OCI-LY7 (cell line): ENCODE measurements around the gene ZNF488.

Experiments
- EZH2phosphoT487 ChIP-seq: fragments of 200-600 bp; sonication (generic); IDR thresholded peaks from 2 replicates; pipeline ENCODE4 v1.6.1; 2018; ENCODE audit warnings: low read depth, borderline replicate concordance, mild to moderate bottlenecking, mixed run types, antibody characterized with exemption, low read length, moderate library complexity, mixed read lengths
- TF ChIP-seq, protein P1 (sequence below): fragments of 200-600 bp; sonication (generic); conservative IDR thresholded peaks from 2 replicates; pipeline ENCODE4 v1.5.1; 2014; ENCODE audit warnings: mild to moderate bottlenecking, antibody characterized with exemption, low read length, moderate library complexity, mixed read lengths

GRCh38 chr10:47322300-47323061 lies 61.6 kb downstream of the ZNF488 start, which contains the start of gene GDF2:
- TF ChIP-seq, protein P1, sequence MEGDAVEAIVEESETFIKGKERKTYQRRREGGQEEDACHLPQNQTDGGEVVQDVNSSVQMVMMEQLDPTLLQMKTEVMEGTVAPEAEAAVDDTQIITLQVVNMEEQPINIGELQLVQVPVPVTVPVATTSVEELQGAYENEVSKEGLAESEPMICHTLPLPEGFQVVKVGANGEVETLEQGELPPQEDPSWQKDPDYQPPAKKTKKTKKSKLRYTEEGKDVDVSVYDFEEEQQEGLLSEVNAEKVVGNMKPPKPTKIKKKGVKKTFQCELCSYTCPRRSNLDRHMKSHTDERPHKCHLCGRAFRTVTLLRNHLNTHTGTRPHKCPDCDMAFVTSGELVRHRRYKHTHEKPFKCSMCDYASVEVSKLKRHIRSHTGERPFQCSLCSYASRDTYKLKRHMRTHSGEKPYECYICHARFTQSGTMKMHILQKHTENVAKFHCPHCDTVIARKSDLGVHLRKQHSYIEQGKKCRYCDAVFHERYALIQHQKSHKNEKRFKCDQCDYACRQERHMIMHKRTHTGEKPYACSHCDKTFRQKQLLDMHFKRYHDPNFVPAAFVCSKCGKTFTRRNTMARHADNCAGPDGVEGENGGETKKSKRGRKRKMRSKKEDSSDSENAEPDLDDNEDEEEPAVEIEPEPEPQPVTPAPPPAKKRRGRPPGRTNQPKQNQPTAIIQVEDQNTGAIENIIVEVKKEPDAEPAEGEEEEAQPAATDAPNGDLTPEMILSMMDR: no peak
- TF ChIP-seq EZH2phosphoT487: no peak
